Myometrial cell (primary cell): ENCODE data around the gene SPEF1. TPM values are rescaled to one million over a fixed set of nuclear protein-coding genes. Genes with fewer than 3 reads are reported as not detected.

Experiments
- total RNA-seq: library from RNA; depleted of rRNA; stranded (reverse); fragments of >200 nt; gene quantifications from 2 replicates; pipeline ENCODE4 v1.2.3, GENCODE V29; 2015

SPEF1 gene
- total RNA-seq, result 4.6 TPM in 1 of 2 replicates, not detected in the other

GRCh38 chr20:3781153-3781910 is at the start of gene SPEF1:
Gene SPEF1 (minus strand): TSS chr20:3781448. CDS start chr20:3781287, 161 bp downstream.

GRCh38 chr20:3820048-3820900 is 39.0 kb upstream of the SPEF1 start, which contains the start of gene AP5S1:
Gene AP5S1 (plus strand): TSS chr20:3820547. CDS start chr20:3822118, 1,571 bp downstream.

GRCh38 chr20:3795511-3796468 is 14.5 kb upstream of the SPEF1 start, which contains the start of gene CDC25B:
Gene CDC25B (plus strand): TSS chr20:3796310. CDS start chr20:3796532, 222 bp downstream.

GRCh38 chr20:3786665-3787323 is 5.5 kb upstream of the SPEF1 start, which contains the start of gene CENPB:
Gene CENPB (minus strand): TSS chr20:3786740. CDS start chr20:3786483, 257 bp downstream.

GRCh38 chr20:3767427-3768341 is 13.6 kb downstream of the SPEF1 start, which contains the start of gene ADISSP:
Gene ADISSP (minus strand): TSS chr20:3767753. CDS start chr20:3760100, 7,653 bp downstream.

GRCh38 chr20:3732327-3733118 is 48.7 kb downstream of the SPEF1 start, which contains the start of gene HSPA12B:
Gene HSPA12B (plus strand): TSS chr20:3732685. CDS start chr20:3738675, 5,990 bp downstream.

Other genes starting within 250 kb of the SPEF1 start
- gene GFRA4, start 118.0 kb downstream of the SPEF1 start, total RNA-seq, result not detected in 2 replicates
- 19.6 and 22.2 TPM in 2 replicates for gene ADAM33, start 99.4 kb downstream of the SPEF1 start, total RNA-seq
- gene SIGLEC1, start 68.8 kb downstream of the SPEF1 start, total RNA-seq, result not detected in 2 replicates
- 0.18 TPM in 1 of 2 replicates, not detected in the other for gene HSPA12B, start 48.8 kb downstream of the SPEF1 start, total RNA-seq
- gene ADISSP, start 13.7 kb downstream of the SPEF1 start, total RNA-seq, result 68.9 and 87.9 TPM in 2 replicates
- gene CENPB, start 5.3 kb upstream of the SPEF1 start, total RNA-seq, result 97.8 and 99.5 TPM in 2 replicates
- 42.7 and 44.1 TPM in 2 replicates for gene CDC25B, start 14.9 kb upstream of the SPEF1 start, total RNA-seq
- 23.1 and 24.6 TPM in 2 replicates for gene AP5S1, start 39.1 kb upstream of the SPEF1 start, total RNA-seq
- gene MAVS, start 65.4 kb upstream of the SPEF1 start, total RNA-seq, result 17.9 and 19.9 TPM in 2 replicates
- gene PANK2, start 107.9 kb upstream of the SPEF1 start, total RNA-seq, result 37.8 and 45.5 TPM in 2 replicates
- 22.2 and 30.8 TPM in 2 replicates for gene RNF24, start 234.1 kb upstream of the SPEF1 start, total RNA-seq